ENCODE results near the gene ATAD3A.
"Not testable (repeated sequence)": the region's sequence is repeated elsewhere in the genome, so short reads cannot be mapped to it uniquely, and the experiment has no call there.

Gene ATAD3A

DNA sequence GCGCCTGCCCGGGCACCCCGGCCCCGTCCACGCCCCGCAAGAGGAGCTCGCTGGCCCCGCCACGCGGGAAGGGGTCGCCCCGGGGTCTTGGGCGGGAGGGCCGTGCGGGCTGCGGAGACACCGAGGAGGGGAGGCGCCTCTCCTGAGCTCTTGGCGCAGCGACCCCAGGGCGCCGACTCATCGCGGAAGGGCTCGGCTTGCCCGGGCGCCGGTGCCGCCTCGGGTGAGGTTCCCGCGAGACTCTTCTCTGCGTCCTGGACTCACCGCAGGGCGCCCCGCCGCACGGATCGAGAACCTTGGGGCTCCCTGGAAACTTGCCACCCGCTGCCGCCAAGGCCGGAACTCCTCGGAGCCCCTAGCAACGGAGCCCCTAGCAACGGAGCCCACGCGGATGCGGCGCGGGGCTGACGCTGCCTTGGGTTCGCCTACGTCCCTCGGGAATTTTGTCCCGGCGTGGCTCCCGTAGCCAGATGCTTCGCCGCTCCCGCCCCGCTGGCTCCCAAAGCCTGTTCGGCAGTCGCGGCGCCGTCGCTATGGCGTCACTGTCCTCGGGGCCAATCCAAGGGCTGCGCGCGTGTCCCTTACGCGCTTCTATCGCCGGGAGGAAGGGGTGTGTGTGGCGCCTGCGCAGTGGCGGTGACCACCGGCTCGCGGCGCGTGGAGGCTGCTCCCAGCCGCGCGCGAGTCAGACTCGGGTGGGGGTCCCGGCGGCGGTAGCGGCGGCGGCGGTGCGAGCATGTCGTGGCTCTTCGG is at the start of gene ATAD3A:
ATAD3A (plus strand) TSS at position 630 of the 753 bp plus-strand sequence; CDS start at position 737, 107 bp downstream.
- DNase-seq: peak; percentile 92

- no peak for DNase-seq
Measured at GRCh38 chr1:1462318-1462966, 49.5 kb upstream of the ATAD3A start.

GRCh38 chr1:1463312-1463711 is 48.6 kb upstream of the ATAD3A start:
- no peak for DNase-seq

DNA sequence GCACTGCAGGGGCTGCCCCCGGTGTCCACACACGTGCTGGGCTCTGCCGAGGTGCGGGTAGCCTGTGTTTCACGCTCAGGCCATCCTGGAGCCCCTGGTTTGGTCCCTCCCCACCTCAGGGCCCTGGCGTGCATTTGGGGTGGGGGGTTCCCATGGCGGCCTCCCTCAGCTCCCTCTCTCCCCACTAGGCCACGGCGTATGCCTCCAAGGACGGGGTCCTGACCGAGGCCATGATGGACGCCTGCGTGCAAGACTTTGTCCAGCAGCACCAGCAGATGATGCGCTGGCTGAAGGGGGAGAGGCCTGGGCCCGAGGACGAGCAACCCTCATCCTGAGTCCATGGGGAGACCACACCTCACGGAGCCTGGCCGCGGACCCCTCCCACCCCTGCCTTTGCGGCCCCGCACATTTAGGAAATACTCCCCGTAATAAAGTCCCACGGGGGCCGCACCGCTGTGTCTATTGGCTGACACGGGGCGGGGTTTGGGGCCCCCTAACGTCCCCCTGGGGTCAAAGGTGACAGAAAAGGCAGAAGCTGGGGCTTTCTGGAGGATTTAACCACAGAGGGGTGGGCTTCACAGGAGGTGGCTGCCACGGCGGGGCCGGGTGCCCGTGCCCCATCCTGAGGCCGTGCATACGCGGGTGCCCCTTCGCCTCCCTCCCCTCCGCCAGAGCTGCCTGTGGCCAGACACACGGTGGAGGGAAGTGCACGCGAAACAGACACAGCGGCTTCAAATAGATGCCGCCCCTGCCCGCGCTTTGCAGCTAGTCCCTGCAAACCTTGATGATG is 43.6 kb upstream of the ATAD3A start:
- DNase-seq: not testable (repeated sequence)

DNA sequence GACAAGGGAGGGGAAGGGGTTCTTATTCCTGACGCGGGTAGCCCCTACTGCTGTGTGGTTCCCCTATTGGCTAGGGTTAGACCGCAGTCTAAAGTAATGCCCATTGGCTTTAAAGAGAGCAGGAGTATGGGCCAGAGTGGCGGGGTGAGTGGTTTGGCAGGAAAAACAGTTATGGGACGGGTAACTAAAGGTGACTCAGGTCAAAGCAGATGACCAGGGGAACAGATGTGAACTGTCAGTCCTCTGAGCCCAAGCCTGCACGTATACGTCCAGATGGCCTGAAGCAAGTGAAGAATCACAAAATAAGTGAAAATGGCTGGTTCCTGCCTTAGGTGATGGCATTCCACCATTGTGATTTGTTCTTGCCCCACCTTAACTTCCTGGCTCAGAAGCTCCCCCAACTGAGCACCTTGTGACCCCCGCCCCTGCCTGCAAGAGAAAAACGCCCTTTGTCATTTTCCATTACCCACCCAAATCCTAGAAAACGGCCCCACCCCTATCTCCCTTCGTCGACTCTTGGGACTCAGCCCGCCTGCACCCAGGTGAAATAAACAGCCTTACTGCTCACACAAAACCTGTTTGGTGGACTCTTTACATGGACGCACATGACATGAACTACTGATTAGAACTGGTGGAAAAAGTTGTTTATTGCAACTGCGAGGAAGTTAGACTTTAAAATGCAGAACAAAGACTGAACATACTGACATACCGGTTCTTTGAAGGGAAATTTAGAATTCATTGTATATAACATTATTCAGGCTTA is 41.2 kb upstream of the ATAD3A start:
- DNase-seq: no peak

DNA sequence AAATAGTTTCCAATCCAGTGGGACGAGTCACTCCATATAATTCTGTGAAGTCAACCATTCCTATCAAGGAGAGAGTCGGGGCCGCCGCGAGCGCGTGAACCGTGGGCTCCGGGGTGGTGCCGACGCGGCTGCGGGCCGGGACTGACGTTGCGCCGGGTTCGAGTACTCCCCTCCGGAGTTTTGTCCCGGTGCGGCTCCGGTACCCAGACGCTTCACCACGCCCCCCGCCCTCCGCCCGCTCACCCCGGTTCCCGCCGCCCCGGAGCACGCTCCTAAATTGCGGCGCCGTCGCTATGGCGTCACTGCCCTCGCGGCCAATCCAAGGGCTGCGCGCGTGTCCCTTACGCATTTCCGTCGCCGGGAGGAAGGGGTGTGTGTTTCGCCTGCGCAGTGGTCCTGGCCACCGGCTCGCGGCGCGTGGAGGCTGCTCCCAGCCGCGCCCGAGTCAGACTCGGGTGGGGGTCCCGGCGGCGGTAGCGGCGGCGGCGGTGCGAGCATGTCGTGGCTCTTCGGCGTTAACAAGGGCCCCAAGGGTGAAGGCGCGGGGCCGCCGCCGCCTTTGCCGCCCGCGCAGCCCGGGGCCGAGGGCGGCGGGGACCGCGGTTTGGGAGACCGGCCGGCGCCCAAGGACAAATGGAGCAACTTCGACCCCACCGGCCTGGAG is 40.4 kb upstream of the ATAD3A start, which contains the start of gene ATAD3B:
ATAD3B (plus strand) TSS at position 377 of the 664 bp plus-strand sequence; CDS start at position 497, 120 bp downstream.
- peak; percentile 91 for DNase-seq

- DNase-seq: not testable (repeated sequence)
Measured at GRCh38 chr1:1472053-1472876, 39.7 kb upstream of the ATAD3A start.

DNA sequence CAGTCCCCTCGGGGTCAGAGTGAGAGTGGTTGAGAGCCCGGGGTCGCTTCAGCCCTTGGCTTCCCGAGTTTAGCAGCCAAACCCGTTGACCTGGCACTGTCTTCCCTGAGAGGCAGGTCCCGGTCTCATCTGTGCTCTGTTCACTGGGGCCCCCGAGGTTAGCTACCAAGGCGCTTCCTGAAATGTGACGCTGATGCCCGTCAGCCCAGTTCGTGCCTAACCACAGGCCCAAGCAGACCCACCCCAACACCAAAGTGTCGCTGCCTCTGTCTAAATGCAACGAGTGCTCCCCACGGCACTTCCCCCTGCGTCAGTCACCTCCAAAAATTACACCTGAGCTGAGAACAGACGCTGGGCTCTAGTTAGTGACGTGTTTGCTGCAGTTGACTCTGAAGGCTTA is 36.0 kb upstream of the ATAD3A start:
- DNase-seq: not testable (repeated sequence)

- DNase-seq: no peak
Measured at GRCh38 chr1:1477206-1477605, 34.8 kb upstream of the ATAD3A start.

DNA sequence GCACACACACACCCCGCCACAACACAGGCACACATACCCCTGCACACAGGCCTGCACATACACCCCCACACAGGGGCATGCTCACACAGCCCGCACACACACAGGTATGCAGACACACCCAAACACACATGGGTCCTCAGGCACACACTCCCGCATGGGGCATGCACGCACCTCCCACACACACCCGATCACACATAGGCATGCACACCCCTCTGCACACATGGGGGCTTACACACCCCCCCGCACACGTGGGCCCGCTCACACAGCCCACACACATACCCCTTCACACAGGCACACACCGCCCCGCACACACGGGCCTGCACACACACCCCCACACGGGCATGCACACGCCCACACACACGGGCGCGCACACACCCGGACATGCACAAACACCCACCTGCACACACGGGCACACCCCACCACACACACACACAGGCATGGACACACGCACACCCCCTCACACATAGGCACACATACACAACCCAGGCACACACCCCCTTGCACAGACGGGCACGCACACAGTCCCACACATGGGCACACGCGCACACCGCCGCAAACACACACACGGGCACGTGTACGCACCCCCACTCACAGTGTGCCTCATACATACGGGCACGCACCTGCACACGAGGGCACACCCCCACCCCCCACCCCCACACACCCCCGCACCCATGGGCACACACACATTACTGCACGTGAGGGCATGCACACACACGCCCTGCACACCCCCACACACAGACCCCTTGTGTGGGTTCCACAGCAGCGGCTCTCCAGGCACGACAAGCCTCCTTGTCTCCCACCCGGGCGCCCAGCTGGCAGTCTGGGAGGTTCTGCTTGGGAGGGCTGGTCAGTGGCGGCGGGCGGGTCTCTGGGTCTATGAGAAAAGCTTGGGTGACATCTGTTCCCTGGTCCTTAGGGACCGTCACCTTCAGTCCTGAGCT is 32.1 kb upstream of the ATAD3A start:
- no peak for DNase-seq

DNA sequence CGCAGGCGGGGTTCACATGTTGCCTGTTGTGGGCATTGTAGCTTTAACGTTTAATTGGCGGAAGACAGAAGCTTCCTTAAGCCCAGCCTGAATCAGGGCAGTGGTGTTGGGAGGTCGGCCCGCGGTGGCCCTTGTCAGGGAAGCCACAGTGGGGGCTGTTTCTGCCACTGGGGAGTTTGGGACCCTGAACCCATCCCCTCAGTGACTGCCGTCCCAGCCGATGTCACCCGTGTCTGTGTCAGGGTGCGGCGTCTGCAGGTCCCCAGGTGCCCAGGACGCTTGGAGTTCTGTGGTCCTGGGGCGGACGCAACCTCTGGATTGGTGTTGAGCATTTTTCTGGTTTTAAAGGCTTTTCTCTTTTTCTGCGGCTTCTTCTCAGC is 31.5 kb upstream of the ATAD3A start:
- DNase-seq: not testable (repeated sequence)

- not testable (repeated sequence) for DNase-seq
Measured at GRCh38 chr1:1481811-1482210, 30.2 kb upstream of the ATAD3A start.

- no peak for DNase-seq
Measured at GRCh38 chr1:1482856-1483255, 29.1 kb upstream of the ATAD3A start.

DNA sequence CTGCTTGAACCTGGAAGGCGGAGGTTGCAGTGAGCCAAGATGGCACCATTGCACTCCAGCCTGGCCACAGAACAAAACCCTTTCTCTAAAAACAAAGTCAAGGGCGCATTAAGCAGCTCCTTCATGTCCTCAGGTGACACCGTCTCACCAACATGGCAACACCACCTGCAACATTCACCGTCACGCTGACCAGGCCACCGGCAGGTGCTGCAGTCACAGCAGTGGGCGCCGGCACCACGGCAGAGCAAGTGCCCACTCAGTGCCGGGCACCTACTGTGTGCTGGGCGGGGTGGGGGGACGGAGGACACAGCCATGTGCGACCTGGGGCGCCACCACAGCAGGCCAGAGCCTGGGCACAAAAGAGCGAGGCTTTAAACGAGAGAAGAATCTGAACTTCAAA is 28.2 kb upstream of the ATAD3A start:
- no peak for DNase-seq

GRCh38 chr1:1484976-1485750 is 26.8 kb upstream of the ATAD3A start:
- not testable (repeated sequence) for DNase-seq

DNA sequence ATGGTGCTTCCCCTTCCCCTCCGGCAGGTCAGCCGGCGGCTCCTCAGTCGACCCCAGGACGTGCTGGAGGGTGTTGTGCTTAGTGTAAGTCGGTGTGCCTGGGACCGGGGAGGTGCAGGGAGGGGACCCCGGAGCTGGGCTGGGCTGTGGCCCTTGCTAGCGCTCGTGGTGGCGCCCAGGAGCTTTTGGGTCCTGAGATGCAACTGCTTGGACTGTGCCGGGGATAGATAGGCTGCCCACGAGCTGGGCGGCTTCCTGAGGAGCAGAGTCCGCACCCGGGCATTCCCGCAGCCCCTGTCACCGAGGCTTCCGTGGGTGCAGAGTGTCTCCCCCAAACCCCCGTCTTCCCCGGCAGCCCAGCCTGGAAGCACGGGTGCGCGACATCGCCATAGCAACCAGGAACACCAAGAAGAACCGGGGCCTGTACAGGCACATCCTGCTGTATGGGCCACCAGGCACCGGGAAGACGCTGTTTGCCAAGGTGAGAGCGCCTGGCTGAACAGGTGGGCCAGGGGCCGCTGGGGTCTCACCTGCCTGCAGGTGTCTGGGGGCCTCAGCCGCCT is 26.1 kb upstream of the ATAD3A start:
- not testable (repeated sequence) for DNase-seq

- no peak for DNase-seq
Measured at GRCh38 chr1:1487701-1488100, 24.3 kb upstream of the ATAD3A start.

GRCh38 chr1:1489231-1489630 is 22.7 kb upstream of the ATAD3A start:
- no peak for DNase-seq

GRCh38 chr1:1489861-1490260 is 22.1 kb upstream of the ATAD3A start:
- DNase-seq: no peak
